ENCODE results near the gene KISS1R. TPM values are rescaled to one million over a fixed set of nuclear protein-coding genes. Genes with fewer than 3 reads are reported as not detected.

Gene KISS1R
- total RNA-seq, 1 donor from 2014 or later, result 8.0 TPM

GRCh38 chr19:933553-933882, 16.4 kb downstream of the KISS1R start:
- intact Hi-C loops (cut with micrococcal nuclease), result no loop called here

GRCh38 chr19:934197-934840, 17.2 kb downstream of the KISS1R start:
- peaks cover 28% of the 10 kb centered on the region for H3K36me3 Mint-ChIP-seq (ENCODE audit: low read depth)
- intact Hi-C loops (cut with micrococcal nuclease), result no loop called here
- no peak overlapping the region for H3K4me3 Mint-ChIP-seq (ENCODE audit: low read depth)
- H3K27ac Mint-ChIP-seq, result no peak overlapping the region
- no peaks in the 10 kb centered on the region for H3K9me3 Mint-ChIP-seq
- DNase-seq (ENCODE audit: low spot score), result no peak
- peaks cover 5% of the 10 kb centered on the region for H3K4me1 Mint-ChIP-seq (ENCODE audit: low read depth)
- H3K27me3 Mint-ChIP-seq (ENCODE audit: low read depth), result no peaks in the 10 kb centered on the region

More at GRCh38 chr19:933553-933882, 16.4 kb downstream of the KISS1R start:
- H3K27ac Mint-ChIP-seq, result no peak overlapping the region
- DNase-seq (ENCODE audit: low spot score), result no peak
- H3K36me3 Mint-ChIP-seq (ENCODE audit: low read depth), result peaks cover 26% of the 10 kb centered on the region
- no peaks in the 10 kb centered on the region for H3K9me3 Mint-ChIP-seq
- no peak overlapping the region for H3K4me3 Mint-ChIP-seq (ENCODE audit: low read depth)
- no peaks in the 10 kb centered on the region for H3K27me3 Mint-ChIP-seq (ENCODE audit: low read depth)
- peaks cover 5% of the 10 kb centered on the region for H3K4me1 Mint-ChIP-seq (ENCODE audit: low read depth)

GRCh38 chr19:934865-935479, 17.8 kb downstream of the KISS1R start:
- Mint-ChIP-seq H3K27ac (no peak overlapping the region), H3K9me3 (no peaks in the 10 kb centered on the region), H3K36me3 (ENCODE audit: low read depth) (peaks cover 34% of the 10 kb centered on the region), H3K4me3 (ENCODE audit: low read depth) (no peak overlapping the region), H3K4me1 (ENCODE audit: low read depth) (peaks cover 6% of the 10 kb centered on the region), H3K27me3 (ENCODE audit: low read depth) (no peaks in the 10 kb centered on the region)
- intact Hi-C loops (cut with micrococcal nuclease), result no loop called here
- no peak for DNase-seq (ENCODE audit: low spot score)

GRCh38 chr19:936175-936546, 19.0 kb downstream of the KISS1R start:
- peaks cover 11% of the 10 kb centered on the region for H3K4me1 Mint-ChIP-seq (ENCODE audit: low read depth)
- H3K27ac Mint-ChIP-seq, result no peak overlapping the region
- no peak for DNase-seq (ENCODE audit: low spot score)
- peaks cover 33% of the 10 kb centered on the region for H3K36me3 Mint-ChIP-seq (ENCODE audit: low read depth)
- H3K4me3 Mint-ChIP-seq (ENCODE audit: low read depth), result no peak overlapping the region
- H3K27me3 Mint-ChIP-seq (ENCODE audit: low read depth), result peaks cover 3% of the 10 kb centered on the region
- no peaks in the 10 kb centered on the region for H3K9me3 Mint-ChIP-seq
- intact Hi-C loops (cut with micrococcal nuclease), result no loop called here

GRCh38 chr19:937259-937694, 20.1 kb downstream of the KISS1R start:
- Mint-ChIP-seq H3K27ac (no peak overlapping the region), H3K9me3 (no peaks in the 10 kb centered on the region), H3K4me3 (ENCODE audit: low read depth) (no peak overlapping the region), H3K4me1 (ENCODE audit: low read depth) (peaks cover 15% of the 10 kb centered on the region), H3K27me3 (ENCODE audit: low read depth) (peaks cover 3% of the 10 kb centered on the region), H3K36me3 (ENCODE audit: low read depth) (peaks cover 35% of the 10 kb centered on the region)
- DNase-seq (ENCODE audit: low spot score), result no peak
- intact Hi-C loops (cut with micrococcal nuclease), result no loop called here

GRCh38 chr19:938233-938923, 21.2 kb downstream of the KISS1R start:
- Mint-ChIP-seq H3K27me3 (ENCODE audit: low read depth) (peaks cover 3% of the 10 kb centered on the region), H3K4me3 (ENCODE audit: low read depth) (no peak overlapping the region), H3K9me3 (no peaks in the 10 kb centered on the region), H3K27ac (no peak overlapping the region), H3K36me3 (ENCODE audit: low read depth) (peaks cover 36% of the 10 kb centered on the region), H3K4me1 (ENCODE audit: low read depth) (peaks cover 12% of the 10 kb centered on the region)
- intact Hi-C loops (cut with micrococcal nuclease), result no loop called here
- DNase-seq (ENCODE audit: low spot score), result no peak

- no peak for DNase-seq (ENCODE audit: low spot score)
- H3K27me3 Mint-ChIP-seq (ENCODE audit: low read depth), result peaks cover 3% of the 10 kb centered on the region
- intact Hi-C loops (cut with micrococcal nuclease), result no loop called here
- H3K4me3 Mint-ChIP-seq (ENCODE audit: low read depth), result no peak overlapping the region
- peaks cover 36% of the 10 kb centered on the region for H3K36me3 Mint-ChIP-seq (ENCODE audit: low read depth)
- no peaks in the 10 kb centered on the region for H3K9me3 Mint-ChIP-seq
- peaks cover 12% of the 10 kb centered on the region for H3K4me1 Mint-ChIP-seq (ENCODE audit: low read depth)
- no peak overlapping the region for H3K27ac Mint-ChIP-seq
Measured at GRCh38 chr19:939439-939838, 22.3 kb downstream of the KISS1R start.

- peaks cover 36% of the 10 kb centered on the region for H3K36me3 Mint-ChIP-seq (ENCODE audit: low read depth)
Measured at GRCh38 chr19:939922-940321, 22.8 kb downstream of the KISS1R start.

GRCh38 chr19:940591-941291, 23.6 kb downstream of the KISS1R start:
- peaks cover 3% of the 10 kb centered on the region for H3K27me3 Mint-ChIP-seq (ENCODE audit: low read depth)
- intact Hi-C loops (cut with micrococcal nuclease), result no loop called here
- no peaks in the 10 kb centered on the region for H3K9me3 Mint-ChIP-seq
- H3K4me3 Mint-ChIP-seq (ENCODE audit: low read depth), result peak overlapping the region; percentile 69
- peaks cover 12% of the 10 kb centered on the region for H3K4me1 Mint-ChIP-seq (ENCODE audit: low read depth)
- peaks cover 33% of the 10 kb centered on the region for H3K36me3 Mint-ChIP-seq (ENCODE audit: low read depth)
- DNase-seq (ENCODE audit: low spot score), result no peak
- H3K27ac Mint-ChIP-seq, result no peak overlapping the region

More at GRCh38 chr19:939922-940321, 22.8 kb downstream of the KISS1R start:
- no peak for DNase-seq (ENCODE audit: low spot score)
- peaks cover 3% of the 10 kb centered on the region for H3K27me3 Mint-ChIP-seq (ENCODE audit: low read depth)
- H3K4me3 Mint-ChIP-seq (ENCODE audit: low read depth), result peak overlapping the region; percentile 69
- no peaks in the 10 kb centered on the region for H3K9me3 Mint-ChIP-seq
- intact Hi-C loops (cut with micrococcal nuclease), result no loop called here
- no peak overlapping the region for H3K27ac Mint-ChIP-seq
- peaks cover 12% of the 10 kb centered on the region for H3K4me1 Mint-ChIP-seq (ENCODE audit: low read depth)

GRCh38 chr19:941292-942132, 24.4 kb downstream of the KISS1R start:
- H3K27ac Mint-ChIP-seq, result no peak overlapping the region
- no peak for DNase-seq (ENCODE audit: low spot score)
- intact Hi-C loops (cut with micrococcal nuclease), result no loop called here

GRCh38 chr19:942133-942645, 25.1 kb downstream of the KISS1R start:
- intact Hi-C loops (cut with micrococcal nuclease), result no loop called here
- DNase-seq (ENCODE audit: low spot score), result no peak
- peaks cover 27% of the 10 kb centered on the region for H3K36me3 Mint-ChIP-seq (ENCODE audit: low read depth)
- H3K27ac Mint-ChIP-seq, result no peak overlapping the region
- peaks cover 3% of the 10 kb centered on the region for H3K27me3 Mint-ChIP-seq (ENCODE audit: low read depth)
- peaks cover 12% of the 10 kb centered on the region for H3K4me1 Mint-ChIP-seq (ENCODE audit: low read depth)
- no peak overlapping the region for H3K4me3 Mint-ChIP-seq (ENCODE audit: low read depth)
- no peaks in the 10 kb centered on the region for H3K9me3 Mint-ChIP-seq

More at GRCh38 chr19:941292-942132, 24.4 kb downstream of the KISS1R start:
- peak overlapping the region; percentile 62 for H3K4me3 Mint-ChIP-seq (ENCODE audit: low read depth)
- H3K36me3 Mint-ChIP-seq (ENCODE audit: low read depth), result peaks cover 28% of the 10 kb centered on the region
- H3K27me3 Mint-ChIP-seq (ENCODE audit: low read depth), result peaks cover 3% of the 10 kb centered on the region
- H3K9me3 Mint-ChIP-seq, result no peaks in the 10 kb centered on the region
- H3K4me1 Mint-ChIP-seq (ENCODE audit: low read depth), result peaks cover 12% of the 10 kb centered on the region

- no peak overlapping the region for H3K27ac Mint-ChIP-seq
- H3K27me3 Mint-ChIP-seq (ENCODE audit: low read depth), result peaks cover 3% of the 10 kb centered on the region
- H3K4me1 Mint-ChIP-seq (ENCODE audit: low read depth), result peaks cover 10% of the 10 kb centered on the region
- no peak overlapping the region for H3K4me3 Mint-ChIP-seq (ENCODE audit: low read depth)
- no peak for DNase-seq (ENCODE audit: low spot score)
- intact Hi-C loops (cut with micrococcal nuclease), result no loop called here
- peaks cover 21% of the 10 kb centered on the region for H3K36me3 Mint-ChIP-seq (ENCODE audit: low read depth)
- no peaks in the 10 kb centered on the region for H3K9me3 Mint-ChIP-seq
Measured at GRCh38 chr19:943551-944170, 26.5 kb downstream of the KISS1R start.

All from activated T-helper 2 cell treated with anti-CD3 and anti-CD28 coated beads, Interferon-gamma antibody, Interleukin-2, Interleukin-4, amounts not matched to agents 10 μg/mL and 5 μg/mL and 100 μg/mL, durations not matched to agents 14 hours and 24 hours and 36 hours (primary cell).